HG02884 (cell line): ENCODE data around the gene UPK3BL2.
"Not testable (repeated sequence)": the region's sequence is repeated elsewhere in the genome, so short reads cannot be mapped to it uniquely, and the experiment has no call there.

Experiments
- ATAC-seq: cut with Tn5 transposase; IDR thresholded peaks from one replicate; pipeline ENCODE4 v1.9.1; 2021; ENCODE audit warnings: mild to moderate bottlenecking, moderate library complexity; ENCODE audit not compliant: unreplicated experiment

The UPK3BL2 gene

DNA sequence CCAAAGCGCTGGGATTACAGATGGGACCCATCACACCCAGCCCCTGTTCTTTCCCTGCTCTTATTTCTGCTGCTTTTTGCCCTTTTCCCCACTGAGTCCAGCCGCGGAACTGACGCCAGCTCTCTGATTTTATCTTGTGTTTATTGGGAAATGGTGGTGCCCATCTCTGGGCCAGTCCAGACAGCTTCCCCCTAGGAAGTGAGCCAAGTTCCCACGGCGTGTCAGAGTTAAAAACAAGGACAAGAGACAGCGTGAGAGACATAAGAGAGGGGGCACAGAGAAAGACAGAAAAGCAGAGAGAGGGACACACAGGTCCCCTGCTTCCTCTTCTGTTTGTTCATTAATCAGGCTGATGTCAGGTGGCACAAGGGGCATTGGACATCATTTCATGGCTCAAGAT, 11.9 kb downstream of the UPK3BL2 start:
- not testable (repeated sequence) for ATAC-seq

DNA sequence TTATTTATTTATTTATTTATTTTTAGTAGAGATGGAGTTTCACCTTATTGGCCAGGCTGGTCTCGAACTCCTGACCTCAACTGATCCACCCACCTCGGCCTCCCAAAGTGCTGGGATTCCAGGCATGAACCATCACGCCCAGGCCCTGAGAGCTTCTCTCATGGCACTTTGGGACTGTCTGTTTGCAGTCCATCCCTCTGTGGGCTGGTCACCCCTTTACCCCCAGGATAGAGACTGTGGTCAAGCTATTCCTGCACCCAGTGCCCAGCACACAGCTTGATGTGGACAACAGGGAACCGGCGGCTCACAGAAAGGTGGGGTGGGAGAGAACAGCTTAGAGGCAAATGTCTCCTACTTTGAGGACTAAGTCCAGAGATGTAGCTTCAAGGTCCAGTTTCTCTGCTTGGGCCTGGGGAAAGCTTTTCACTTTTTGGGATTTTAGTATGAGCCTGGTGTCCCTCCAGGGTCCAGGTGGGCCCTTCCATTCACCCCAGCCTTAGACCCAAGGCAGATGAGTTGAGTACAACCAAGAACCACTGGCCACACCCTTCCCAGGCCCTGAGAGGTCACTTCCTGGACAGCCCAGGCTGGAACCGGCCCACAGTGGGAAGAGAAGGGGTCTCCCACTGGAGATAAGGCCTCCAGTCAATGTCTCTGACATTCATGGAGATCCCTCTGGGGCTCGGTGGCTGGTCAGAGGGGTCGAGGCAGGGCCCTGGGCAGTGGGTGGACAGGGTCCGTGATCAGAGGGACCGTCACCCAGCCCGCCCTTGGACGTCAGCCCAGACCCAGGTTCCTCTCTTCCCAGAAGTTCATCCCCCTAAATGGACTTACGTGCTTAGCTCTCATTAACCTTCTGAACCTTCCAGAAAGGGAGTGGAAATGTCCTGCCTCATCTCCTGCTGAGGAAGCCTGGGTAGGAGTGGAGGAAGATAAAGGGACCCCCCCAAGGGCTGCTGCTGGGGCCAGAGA, 15.4 kb downstream of the UPK3BL2 start:
- not testable (repeated sequence) for ATAC-seq

DNA sequence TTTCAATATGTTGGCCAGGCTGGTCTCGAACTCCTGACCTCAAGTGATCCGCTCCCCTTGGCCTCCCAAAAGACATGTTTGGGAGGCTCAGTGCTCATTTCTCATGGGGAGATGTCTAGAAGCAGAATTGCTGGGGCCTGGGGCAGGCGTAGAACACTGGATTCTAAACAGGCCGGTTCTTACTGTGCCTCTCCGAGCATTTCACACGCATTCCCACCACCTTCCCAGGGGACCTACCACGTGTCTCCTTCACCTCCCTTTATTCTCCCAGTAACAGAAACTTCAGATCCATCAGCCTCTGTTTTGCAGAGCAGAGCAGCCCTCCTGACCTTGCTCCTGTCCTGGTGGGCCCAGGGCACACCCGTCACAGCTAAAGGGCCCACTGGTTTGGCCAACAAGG, 16.3 kb downstream of the UPK3BL2 start:
- not testable (repeated sequence) for ATAC-seq

DNA sequence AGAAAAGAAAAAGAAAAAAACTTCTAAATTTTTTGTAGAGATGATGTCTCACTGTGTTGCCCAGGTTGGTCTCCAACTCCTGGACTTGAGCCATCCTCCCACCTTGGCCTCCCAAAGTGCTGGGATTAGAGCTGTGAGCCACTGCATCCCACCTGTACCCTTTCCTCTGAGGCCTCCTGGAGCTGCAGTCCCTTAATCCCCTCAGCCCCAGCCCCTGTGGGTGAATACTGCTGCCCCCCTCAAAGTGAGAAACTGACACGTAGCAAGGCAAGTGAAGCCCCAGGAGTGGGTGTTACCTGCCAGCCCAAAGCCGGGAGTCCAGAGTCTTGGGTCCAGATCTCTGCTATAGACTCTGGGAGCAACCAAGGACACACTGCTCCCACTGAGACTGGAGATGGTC, 18.7 kb downstream of the UPK3BL2 start:
- not testable (repeated sequence) for ATAC-seq

DNA sequence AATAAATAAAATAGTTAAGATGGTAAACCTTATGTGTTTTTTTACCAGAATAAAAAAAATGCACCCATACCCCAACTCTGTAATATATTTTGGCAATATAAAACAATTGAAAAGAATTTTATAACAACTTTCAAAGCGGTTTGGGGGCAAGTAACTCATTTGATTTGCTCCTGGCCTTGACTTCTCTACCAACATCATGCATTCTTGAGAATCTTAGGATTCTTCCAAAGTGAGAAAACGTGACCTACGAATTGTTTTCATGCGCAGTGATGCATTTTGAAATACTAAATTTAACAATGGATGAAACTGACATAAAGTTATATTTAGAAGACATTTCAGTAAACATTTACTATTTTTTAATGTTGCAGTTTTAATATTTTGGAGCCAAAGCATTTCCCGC, 22.7 kb downstream of the UPK3BL2 start:
- ATAC-seq, result not testable (repeated sequence)

DNA sequence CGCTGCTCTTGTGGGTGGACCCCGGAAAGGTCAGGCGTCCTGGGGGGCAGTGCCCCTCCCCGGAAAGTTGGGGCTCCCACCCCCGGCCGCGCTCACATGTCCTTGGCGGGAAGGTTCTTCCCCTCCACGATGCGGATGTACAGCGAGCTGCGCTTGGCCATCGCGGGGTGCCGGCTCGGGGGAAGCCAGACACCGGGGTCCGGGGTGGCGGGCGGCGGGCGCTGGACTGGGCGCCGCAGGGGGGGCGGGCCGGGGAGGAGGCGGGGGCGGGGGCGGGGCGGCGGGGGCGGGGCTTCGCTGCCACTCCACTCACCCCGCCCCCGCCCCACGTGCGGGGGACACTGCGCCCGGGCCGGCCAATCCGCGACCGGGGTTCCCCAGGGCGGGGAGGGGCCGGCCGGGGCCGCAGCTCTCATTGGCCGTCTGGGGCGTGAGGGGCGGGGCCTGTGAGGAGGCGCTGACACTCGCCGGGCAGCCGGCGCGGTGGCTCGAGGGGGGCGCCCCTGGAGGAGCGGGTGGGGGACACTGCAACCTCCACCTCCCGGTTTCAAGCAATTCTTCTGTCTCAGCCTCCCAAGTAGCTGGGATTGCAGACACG, 25.8 kb downstream of the UPK3BL2 start, which contains the start of gene RASA4B:
RASA4B (minus strand) TSS at position 228 of the 598 bp plus-strand sequence; CDS start at position 161, 67 bp downstream.
- peak; percentile 67 for ATAC-seq

DNA sequence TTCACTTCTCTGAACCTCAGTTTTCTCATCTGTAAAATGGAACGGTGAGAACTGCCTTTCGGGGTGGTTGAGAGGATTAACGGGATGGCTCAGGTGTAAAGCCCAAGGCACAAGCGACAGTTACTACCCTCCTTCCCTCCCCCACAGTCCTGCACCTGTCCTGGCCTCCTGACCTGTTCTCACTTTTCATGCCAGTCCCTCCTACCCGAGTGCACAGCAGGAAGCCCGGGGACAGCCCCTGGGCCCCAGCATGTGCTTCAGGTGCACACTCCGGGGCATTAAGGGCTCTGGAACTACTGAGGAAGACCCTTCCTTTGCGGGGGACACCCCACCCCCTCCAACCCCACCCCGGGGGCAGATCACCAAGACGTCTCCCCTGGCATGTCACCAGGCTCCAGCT, 26.5 kb downstream of the UPK3BL2 start:
- ATAC-seq, result not testable (repeated sequence)

DNA sequence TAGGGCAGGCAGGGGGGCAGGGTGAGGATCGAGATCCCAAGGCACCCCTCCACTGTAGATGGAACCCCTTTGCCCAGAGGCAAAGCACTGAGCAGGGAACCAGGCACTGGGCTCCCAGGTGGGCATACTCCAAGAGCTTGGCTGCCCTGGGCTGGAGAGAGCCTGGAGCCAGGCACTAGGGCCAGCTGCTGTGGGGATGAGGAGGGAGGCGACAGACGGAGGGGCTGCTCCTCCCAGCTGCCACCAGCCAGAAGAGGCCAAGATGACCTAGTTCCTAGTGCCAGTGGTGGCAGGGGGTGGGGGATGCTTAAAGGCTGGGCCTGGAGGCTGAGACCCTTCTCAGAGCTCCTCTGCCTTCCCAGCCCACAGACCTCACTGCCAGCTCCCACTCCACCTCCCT, 27.6 kb downstream of the UPK3BL2 start:
- ATAC-seq, result not testable (repeated sequence)

DNA sequence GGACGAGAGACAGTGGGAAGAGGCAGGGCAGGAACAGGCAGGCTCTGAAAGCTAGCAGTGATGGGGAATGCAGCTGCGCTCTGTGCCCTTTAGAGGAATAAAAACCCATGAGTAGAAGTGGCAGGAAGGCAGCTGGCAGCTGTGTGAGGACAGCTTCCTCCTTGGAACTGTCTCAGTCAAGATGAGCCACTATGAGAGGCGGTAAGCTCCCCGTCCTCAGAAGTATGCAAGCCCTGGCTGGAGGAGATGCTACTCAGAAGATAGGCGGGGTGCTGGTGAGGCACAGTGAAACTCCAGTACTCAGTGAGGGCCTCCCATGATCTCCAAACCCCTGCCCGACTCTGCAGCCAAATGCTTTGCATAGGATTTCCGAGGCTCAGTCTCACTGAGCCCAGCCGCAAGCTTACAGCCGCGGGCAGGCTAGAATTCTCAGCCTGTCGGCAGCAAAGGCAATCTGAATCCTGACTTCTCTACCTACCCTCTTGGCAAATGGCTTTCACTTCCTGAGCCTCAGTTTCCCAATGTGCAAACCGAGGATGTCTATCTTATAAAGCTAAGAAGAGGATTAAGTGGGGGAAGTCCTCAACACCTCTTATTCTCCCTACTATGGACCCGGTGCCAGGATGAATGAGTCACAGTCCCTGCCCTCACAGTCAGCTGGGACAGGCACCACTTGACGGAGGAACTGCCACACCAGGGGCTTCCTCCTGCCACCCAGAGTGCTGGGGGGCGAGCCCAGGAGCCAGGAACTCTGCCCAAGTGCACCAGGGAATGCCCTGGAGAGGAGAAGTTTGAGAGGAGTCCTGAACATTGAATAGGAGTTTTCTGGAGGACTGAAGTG, 28.4 kb downstream of the UPK3BL2 start:
- ATAC-seq, result peak; percentile 73

DNA sequence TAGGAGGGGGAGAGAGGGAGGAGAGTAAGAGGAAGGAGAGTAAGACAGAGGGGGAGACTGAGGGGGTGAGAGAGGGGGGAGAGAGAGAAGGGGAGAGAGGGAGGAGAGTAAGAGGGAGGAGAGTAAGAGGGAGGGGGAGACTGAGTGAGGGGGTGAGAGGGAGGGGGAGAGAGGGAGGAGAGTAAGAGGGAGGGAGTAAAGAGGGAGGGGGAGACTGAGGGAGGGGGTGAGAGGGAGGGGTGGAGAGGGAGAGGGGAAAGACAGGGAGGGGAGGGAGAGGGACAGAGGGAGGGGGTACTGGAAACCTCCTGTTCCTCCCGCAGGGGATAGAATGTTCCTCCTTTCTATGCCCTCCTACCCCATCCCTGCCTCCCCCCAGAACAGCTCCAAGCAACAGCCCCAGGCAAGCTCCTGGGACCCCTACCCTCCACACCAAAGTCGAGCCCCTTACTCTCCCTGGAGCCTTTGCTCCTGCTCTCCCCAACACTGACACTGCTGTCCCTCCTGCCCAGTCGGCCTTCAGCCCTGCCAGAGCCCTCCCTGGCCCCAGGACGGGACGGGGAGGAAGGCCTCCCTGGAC, 30.8 kb downstream of the UPK3BL2 start:
- ATAC-seq, result not testable (repeated sequence)

DNA sequence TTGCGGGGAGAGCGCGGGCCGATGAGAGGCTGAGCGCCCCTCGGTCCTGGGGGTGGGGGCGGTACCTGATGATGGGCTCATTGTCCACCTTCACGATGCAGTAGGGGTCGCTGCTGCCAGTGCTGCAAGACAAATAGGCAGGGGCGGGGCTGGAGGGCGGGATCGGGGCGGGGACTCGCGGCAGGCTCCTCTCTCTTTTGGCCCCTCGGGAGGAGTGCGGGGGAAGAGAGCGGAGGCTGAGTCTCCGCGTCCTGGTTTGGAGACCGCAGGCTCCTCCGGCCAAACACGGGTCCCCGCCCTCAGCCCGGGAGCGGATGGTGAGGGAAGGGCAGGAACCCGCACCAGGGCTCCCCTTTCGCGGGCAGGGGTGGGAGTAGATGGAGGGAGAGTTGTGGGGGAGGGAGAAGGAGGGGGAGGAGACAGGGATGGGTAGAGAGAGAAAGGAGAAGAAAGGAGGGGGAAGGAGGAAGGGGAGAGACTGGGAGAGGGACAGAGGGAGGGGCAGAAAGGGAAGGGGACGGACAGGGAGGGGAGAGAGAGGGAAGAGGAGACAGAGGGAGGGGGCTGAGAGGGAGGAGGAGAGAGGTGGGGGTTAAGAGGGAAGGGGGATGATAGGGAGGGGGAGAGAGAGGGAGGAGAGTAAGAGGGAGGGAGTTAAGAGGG, 31.5 kb downstream of the UPK3BL2 start:
- ATAC-seq, result peak; percentile 29

DNA sequence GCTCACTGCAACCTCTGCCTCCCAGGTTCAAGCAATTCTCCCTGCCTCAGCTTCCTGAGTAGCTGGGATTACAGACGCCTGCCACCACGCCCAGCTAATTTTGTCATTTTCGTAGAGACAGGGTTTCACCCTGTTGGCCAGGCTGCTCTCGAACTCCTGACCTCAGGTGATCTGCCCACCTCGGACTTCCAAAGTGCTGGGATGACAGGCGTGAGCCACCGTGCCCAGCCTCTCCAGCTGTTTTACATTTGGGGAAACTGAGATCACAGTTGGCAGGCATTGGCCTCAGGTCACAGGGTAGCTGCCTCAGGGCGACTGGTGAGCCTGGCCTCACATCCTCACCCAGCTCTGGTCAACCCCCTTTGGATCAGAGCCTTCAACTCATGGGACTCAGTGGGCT, 32.9 kb downstream of the UPK3BL2 start:
- not testable (repeated sequence) for ATAC-seq

DNA sequence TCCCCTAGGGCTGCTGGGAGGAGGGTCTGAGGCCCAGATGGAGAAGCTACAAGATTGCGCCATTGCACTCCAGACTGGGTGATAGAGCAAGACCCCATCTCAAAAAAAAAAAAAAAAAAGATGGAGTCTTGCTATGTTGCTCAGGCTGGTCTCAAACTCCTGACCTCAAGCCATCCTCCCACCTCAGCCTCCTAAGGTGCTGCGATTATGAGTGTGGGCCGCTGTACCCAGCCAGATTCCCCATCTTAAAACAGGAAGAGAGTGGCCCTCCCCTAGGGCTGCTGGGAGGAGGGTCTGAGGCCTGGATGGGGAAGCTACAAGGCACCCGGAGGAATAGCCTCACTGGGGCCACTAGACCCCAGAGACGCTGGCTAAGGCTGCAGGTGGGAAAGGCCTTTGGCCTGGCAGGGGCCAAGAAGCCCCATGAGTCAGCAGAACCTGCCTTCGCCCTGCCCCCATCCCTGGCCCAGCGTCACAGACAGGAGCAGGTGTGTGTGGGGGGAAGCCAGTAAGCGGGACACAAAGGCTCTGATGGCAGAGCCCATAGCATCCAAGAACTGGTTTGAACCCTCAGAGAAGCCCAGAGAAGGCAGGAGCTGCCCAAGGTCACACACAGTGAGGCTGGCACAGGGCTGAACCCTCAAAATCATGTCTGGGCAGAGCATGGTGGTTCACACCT, 35.9 kb downstream of the UPK3BL2 start:
- not testable (repeated sequence) for ATAC-seq

DNA sequence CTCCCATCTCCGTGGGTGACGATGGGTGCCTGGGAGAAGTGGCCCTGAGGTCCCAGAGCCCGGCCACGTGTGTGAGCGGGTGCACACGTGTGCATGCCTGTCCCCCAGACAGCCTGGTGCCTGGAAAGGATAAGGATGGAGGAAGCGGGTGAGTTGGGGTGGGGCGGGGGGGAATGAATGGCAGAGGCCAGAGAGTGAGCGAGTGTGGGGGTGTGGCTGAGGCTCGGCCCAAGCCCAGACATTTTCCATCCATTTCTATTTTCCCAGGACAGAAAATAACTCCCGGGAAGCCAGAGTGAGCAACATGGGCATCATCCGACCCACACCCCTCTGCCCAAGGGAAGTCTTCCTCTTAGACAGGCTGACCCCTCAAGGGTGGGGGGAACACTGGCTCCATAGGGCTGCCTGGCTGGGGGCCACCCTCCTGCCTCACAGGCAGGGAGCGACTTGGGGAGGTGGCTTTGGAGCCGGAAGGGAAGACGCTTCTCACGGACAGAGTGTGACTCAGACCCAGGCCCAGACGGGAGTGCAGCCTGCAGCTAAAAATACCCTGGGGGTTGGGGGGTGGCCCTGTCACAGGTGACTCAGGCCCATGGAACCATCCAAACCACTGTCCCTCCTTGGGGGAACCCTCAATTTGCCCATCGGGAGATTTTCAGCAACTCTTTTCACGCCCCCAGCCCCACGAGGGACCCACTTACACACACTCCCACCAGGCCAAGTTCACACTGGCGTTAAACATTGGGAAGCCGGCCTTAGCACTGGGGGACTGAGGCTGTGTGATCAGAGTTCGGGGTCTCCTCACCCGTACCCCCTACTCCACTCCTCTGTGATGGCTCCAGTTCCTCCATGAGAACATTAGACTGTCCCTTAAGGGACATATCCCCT, 38.0 kb downstream of the UPK3BL2 start:
- not testable (repeated sequence) for ATAC-seq

DNA sequence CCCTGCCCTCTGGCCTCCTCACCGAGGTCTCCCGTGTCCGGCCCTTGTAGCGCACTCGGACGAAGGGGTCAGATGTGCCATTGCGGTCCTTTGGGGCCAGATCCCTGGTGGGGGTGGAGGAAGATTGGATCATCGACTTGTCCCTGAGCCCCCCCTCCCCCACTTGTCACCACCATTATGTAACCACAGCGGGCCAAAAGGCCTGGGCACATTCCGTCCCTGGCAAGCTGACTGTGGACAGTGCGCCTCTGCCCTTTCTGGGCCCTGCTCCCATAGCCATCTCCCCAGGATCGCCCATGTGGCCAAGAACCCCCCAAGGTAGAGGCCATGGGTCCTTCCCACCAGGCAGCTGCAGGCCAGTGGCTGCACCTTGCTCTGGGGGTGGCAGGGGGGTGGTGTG, 40.4 kb downstream of the UPK3BL2 start:
- not testable (repeated sequence) for ATAC-seq

DNA sequence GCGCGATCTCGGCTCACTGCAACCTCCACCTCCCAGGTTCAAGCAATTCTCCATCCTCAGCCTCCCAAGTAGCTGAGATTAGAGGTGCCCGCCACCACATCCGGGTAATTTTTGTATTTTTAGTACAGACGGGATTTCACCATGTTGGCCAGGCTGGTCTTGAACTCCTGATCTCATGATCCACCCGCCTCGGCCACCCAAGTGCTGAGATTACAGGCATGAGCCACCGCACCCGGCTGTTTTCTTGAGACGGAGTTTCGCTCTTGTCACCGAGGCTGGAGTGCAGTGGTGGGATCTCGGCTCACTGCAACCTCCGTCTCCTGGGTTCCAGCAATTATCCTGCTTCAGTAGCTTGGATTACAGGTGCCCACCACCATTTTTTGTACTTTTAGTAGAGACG, 45.2 kb downstream of the UPK3BL2 start:
- not testable (repeated sequence) for ATAC-seq

DNA sequence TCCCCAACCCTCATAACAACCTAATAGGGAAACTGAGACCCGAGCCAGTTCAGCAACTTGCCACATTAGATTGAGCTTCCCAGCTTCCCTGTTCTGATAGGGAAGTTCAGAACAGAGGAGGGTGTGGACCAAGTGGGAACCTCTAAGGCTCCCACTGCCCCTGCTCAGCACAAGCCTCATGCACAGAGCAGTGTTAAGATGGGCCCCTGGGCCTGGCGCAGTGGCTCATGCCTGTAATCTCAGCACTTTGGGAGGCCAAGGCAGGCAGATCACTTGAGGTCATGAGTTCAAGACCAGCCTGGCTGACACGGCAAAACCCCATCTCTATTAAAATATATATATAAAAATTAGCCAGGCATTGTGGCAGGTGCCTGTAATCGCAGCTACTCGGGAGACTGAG, 46.2 kb downstream of the UPK3BL2 start:
- ATAC-seq, result not testable (repeated sequence)

DNA sequence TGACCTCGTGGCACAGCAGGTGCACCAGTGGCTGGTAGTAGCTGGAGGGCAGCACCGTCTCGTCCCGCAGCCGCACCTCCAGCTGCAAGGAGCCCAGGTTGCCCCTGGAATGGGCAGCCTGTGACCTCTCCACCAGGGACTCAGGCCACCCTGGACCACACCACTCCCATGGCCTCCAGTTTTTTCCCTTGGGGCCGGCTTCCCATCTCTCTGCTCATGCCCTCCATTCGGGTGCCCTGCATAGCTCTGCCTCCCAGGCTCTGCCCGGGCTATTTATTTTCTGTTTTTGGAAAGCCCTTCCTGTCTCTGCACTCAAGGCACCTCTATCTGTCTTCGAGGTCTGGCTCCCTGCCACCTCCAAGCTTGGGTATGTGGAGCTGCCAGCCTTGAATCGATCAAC, 46.6 kb downstream of the UPK3BL2 start:
- not testable (repeated sequence) for ATAC-seq
